HepG2 (cell line): Measurements from ENCODE around the gene TTC4. TPM values are rescaled to one million over a fixed set of nuclear protein-coding genes. Genes with fewer than 3 reads are reported as not detected.

Source experiments
- ATF3 ChIP-seq: sonication (generic); formaldehyde crosslinking; IDR thresholded peaks from 2 replicates; pipeline ENCODE4 v1.4.0; 2020; ENCODE audit warnings: missing genetic modification reagents
- CEBPZ ChIP-seq: IDR thresholded peaks from 2 replicates; pipeline ENCODE4 v1.6.1; 2012; ENCODE audit warnings: low read length, improper control_type of control experiment
- ELF3 ChIP-seq: IDR thresholded peaks from 2 replicates; pipeline ENCODE4 v1.6.1; 2016; ENCODE audit warnings: missing genetic modification reagents, missing compliant biosample characterization
- FOXA1 ChIP-seq, 2 experiments: fragments of 450-650 bp in 1 of 2; sonication (generic) in 1 of 2; formaldehyde crosslinking in 1 of 2; IDR thresholded peaks; 2 replicates each; pipeline versions ENCODE4 v1.4.0 to v1.6.1; 2016 to 2020; ENCODE audit warnings: missing genetic modification reagents in 1 of 2
- GTF3A ChIP-seq: sonication (generic); formaldehyde crosslinking; conservative IDR thresholded peaks from 2 replicates; pipeline ENCODE4 v1.4.0; 2020; ENCODE audit warnings: mild to moderate bottlenecking, missing genetic modification reagents
- IRF2 ChIP-seq: IDR thresholded peaks from 2 replicates; pipeline ENCODE4 v1.6.1; 2018; ENCODE audit warnings: missing genetic modification reagents, missing compliant biosample characterization
- KAT7 ChIP-seq: IDR thresholded peaks from 2 replicates; pipeline ENCODE4 v1.6.1; 2018; ENCODE audit warnings: borderline replicate concordance, missing compliant biosample characterization
- LBX2 ChIP-seq: sonication (generic); formaldehyde crosslinking; IDR thresholded peaks from 2 replicates; pipeline ENCODE4 v1.5.0; 2020; ENCODE audit warnings: missing genetic modification reagents, mild to moderate bottlenecking, borderline replicate concordance
- NFRKB ChIP-seq: fragments of 450-650 bp; IDR thresholded peaks from 2 replicates; pipeline ENCODE4 v1.6.1; 2017
- NFYB ChIP-seq: sonication (generic); formaldehyde crosslinking; IDR thresholded peaks from 2 replicates; pipeline ENCODE4 v1.4.0; 2020; ENCODE audit warnings: missing genetic modification reagents
- NRL ChIP-seq: sonication (generic); formaldehyde crosslinking; IDR thresholded peaks from 2 replicates; pipeline ENCODE4 v1.5.0; 2020; ENCODE audit warnings: missing genetic modification reagents, mild to moderate bottlenecking, moderate library complexity, borderline replicate concordance
- PTBP1 ChIP-seq: fragments of 200-400 bp; formaldehyde crosslinking; IDR thresholded peaks from 2 replicates; pipeline ENCODE4 v1.6.1; 2018; ENCODE audit warnings: low read length, low read depth; ENCODE audit not compliant: poor library complexity, severe bottlenecking
- SP2 ChIP-seq: sonication (generic); formaldehyde crosslinking; IDR thresholded peaks from 2 replicates; pipeline ENCODE4 v1.5.1; 2020; ENCODE audit warnings: mild to moderate bottlenecking, missing genetic modification reagents
- ZNF430 ChIP-seq: sonication (generic); formaldehyde crosslinking; IDR thresholded peaks from 2 replicates; pipeline ENCODE4 v1.9.0; 2021; ENCODE audit warnings: mild to moderate bottlenecking, missing genetic modification reagents
- ZNF607 ChIP-seq: sonication (generic); formaldehyde crosslinking; IDR thresholded peaks from 2 replicates; pipeline ENCODE4 v1.5.1; 2020; ENCODE audit warnings: missing genetic modification reagents, mild to moderate bottlenecking, borderline replicate concordance
- ZSCAN21 ChIP-seq: sonication (generic); formaldehyde crosslinking; IDR thresholded peaks from 2 replicates; pipeline ENCODE4 v1.8.0; 2022; ENCODE audit warnings: mild to moderate bottlenecking, missing genetic modification reagents, moderate library complexity, borderline replicate concordance
- polyA plus RNA-seq, 8 experiments: library from polyadenylated mRNA; depleted of rRNA in 3 of 8; stranded (reverse) in 7 of 8; unstranded in 1 of 8; fragments of >200 nt; fragmentation: Illumina TruSeq in 4 of 8; extraction: Trizol in 4 of 8; gene quantifications; 2 replicates each; pipeline versions ENCODE4 v1.2.1 to v1.2.3, GENCODE V29; 2011 to 2016; ENCODE audit warnings: low read depth in 4 of 8, missing spikeins in 1 of 8, mixed read lengths in 1 of 8; ENCODE audit not compliant: insufficient read depth in 1 of 8
- total RNA-seq, 5 experiments: library from RNA; depleted of rRNA; stranded (reverse); fragments of >200 nt; fragmentation: Illumina TruSeq; extraction: Trizol; gene quantifications; 2 replicates each; pipeline ENCODE4 v1.2.3, GENCODE V29; 2016; ENCODE audit warnings: low read depth in 1 of 5
- TF ChIP-seq, protein P1 (sequence below), 2 experiments: sonication (generic) in 1 of 2; formaldehyde crosslinking in 1 of 2; IDR thresholded peaks; 2 replicates each; pipeline versions ENCODE4 v1.6.1 to v1.9.0; 2014 to 2022; ENCODE audit warnings: antibody characterized with exemption in 1 of 2, borderline replicate concordance in 1 of 2, inconsistent platforms in 1 of 2, low read depth in 1 of 2, missing genetic modification reagents in 1 of 2
- TF ChIP-seq, protein P2 (sequence below): IDR thresholded peaks from 2 replicates; pipeline ENCODE4 v1.6.1; 2012; ENCODE audit warnings: inconsistent platforms

The TTC4 gene
- total and polyA plus RNA-seq, 2 of the 13 experiments (the other 11 are each of a cell fraction or from before 2014, with no cell fraction given) = 13.1 to 24.7 TPM

DNA sequence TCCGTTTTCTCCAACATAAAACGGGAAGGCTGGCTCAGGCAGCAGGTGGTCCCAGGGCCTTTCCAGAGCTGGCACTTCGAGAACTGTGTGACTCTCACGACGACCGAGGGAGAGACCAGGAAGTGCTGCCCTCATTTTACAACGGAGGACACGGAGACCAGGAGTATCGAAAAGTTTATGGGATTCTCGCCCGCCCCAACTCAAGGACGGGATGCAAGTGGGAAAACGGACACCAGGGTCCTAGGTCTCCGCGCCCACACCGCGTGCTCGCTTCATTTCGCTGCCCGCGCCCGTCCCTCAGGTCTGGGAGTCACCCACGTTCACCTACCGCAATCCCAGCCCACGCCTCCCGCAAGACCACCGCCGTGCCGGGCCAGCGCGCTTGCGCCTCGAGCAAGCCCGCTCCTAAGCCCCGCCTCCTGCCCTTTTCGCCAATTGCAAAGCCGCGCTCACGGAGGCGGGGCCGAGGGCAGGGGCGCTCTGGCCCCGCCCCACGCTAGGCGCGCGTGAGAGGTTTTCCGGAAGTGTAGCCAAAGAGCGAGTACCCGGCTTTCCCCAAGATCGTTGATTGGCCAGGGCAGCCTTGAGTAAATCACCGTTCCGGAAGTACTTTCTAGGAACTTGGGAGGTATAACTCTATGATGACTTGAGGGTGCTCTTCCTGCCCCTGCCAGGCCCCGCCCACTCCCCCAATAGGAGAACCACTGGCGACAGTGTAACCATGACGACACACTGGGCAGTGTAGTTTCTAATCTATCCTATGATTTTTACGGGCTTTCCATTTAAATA lies 48.7 kb downstream of the TTC4 start, which contains the start of gene PARS2 (continued):
- TF ChIP-seq ATF3 (CRISPR knock-in tag) = peak; percentile 13; the same call in 1 of the 2 replicates
- peak; percentile 99 for TF ChIP-seq NFYB
- TF ChIP-seq PTBP1 = no peak
- peak; percentile 81; the same call in 1 of the 2 replicates for TF ChIP-seq ZNF607 (CRISPR knock-in tag)
- TF ChIP-seq LBX2 (CRISPR knock-in tag) = peak; percentile 92; the same call in 1 of the 2 replicates
- TF ChIP-seq CEBPZ = no peak
- TF ChIP-seq, protein P1, sequence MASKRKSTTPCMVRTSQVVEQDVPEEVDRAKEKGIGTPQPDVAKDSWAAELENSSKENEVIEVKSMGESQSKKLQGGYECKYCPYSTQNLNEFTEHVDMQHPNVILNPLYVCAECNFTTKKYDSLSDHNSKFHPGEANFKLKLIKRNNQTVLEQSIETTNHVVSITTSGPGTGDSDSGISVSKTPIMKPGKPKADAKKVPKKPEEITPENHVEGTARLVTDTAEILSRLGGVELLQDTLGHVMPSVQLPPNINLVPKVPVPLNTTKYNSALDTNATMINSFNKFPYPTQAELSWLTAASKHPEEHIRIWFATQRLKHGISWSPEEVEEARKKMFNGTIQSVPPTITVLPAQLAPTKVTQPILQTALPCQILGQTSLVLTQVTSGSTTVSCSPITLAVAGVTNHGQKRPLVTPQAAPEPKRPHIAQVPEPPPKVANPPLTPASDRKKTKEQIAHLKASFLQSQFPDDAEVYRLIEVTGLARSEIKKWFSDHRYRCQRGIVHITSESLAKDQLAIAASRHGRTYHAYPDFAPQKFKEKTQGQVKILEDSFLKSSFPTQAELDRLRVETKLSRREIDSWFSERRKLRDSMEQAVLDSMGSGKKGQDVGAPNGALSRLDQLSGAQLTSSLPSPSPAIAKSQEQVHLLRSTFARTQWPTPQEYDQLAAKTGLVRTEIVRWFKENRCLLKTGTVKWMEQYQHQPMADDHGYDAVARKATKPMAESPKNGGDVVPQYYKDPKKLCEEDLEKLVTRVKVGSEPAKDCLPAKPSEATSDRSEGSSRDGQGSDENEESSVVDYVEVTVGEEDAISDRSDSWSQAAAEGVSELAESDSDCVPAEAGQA (IDR thresholded peaks at IDR 0.05; ENCODE audit: low read depth) = peak; percentile 35; the same call in 1 of the 2 replicates
- TF ChIP-seq, protein P1 (CRISPR knock-in tag; IDR thresholded peaks at IDR 0.05; ENCODE audit: borderline replicate concordance) = no peak
- no peak for TF ChIP-seq GTF3A (CRISPR knock-in tag)
- TF ChIP-seq ELF3 (CRISPR knock-in tag) = no peak; the same call in 1 of the 2 replicates
- peak; percentile 90 for TF ChIP-seq NRL
- no peak for TF ChIP-seq FOXA1 (IDR thresholded peaks at IDR 0.05)
- TF ChIP-seq FOXA1 (CRISPR knock-in tag; IDR thresholded peaks at IDR 0.05) = peak; percentile 48
- peak; percentile 52; the same call in 1 of the 2 replicates for TF ChIP-seq KAT7 (CRISPR knock-in tag)
- TF ChIP-seq IRF2 (CRISPR knock-in tag) = peak; percentile 73; the same call in 1 of the 2 replicates
- TF ChIP-seq SP2 (CRISPR knock-in tag) = peak; percentile 78
- TF ChIP-seq, protein P2, sequence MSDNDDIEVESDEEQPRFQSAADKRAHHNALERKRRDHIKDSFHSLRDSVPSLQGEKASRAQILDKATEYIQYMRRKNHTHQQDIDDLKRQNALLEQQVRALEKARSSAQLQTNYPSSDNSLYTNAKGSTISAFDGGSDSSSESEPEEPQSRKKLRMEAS = peak; percentile 81
- TF ChIP-seq ZSCAN21 (CRISPR knock-in tag) = 0 out of 2 replicates have a peak, but pooled peaks have one; percentile 39
- 0 out of 2 replicates have a peak, but pooled peaks have one; percentile 35 for TF ChIP-seq ZNF430 (CRISPR knock-in tag)
- no peak for TF ChIP-seq NFRKB
